GM19372 (cell line): ENCODE measurements around the gene HIGD2B.
"Not testable (repeated sequence)": the region's sequence is repeated elsewhere in the genome, so short reads cannot be mapped to it uniquely, and the experiment has no call there.

Source experiments
- ATAC-seq: cut with Tn5 transposase; IDR thresholded peaks from one replicate; pipeline ENCODE4 v1.9.1; 2021; ENCODE audit warnings: mild to moderate bottlenecking, low read depth, moderate library complexity; ENCODE audit not compliant: unreplicated experiment

HIGD2B gene

DNA sequence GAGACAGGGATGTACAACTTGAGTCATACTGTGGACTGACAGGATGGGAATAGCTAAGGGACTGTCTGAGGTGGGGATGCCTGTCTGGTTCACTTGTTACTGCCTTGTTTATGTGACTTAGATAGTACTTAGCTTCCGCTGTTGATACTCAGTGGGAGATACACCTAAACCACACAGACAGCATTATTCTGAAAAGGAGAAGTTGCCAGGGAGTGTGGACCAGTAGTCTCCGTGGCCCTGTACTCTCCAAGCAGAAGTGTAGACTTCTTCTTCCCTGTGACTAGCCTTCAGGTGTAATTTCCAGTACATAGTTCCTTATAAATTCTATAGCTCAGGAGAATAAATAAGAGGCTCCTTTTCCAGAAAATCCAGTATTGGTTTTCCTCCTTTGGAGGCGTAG is 5.1 kb downstream of the HIGD2B start:
- ATAC-seq = no peak

- no peak for ATAC-seq
Measured at GRCh38 chr15:72676838-72677237, 9.1 kb downstream of the HIGD2B start.

- ATAC-seq = no peak
Measured at GRCh38 chr15:72671525-72671924, 14.5 kb downstream of the HIGD2B start.

DNA sequence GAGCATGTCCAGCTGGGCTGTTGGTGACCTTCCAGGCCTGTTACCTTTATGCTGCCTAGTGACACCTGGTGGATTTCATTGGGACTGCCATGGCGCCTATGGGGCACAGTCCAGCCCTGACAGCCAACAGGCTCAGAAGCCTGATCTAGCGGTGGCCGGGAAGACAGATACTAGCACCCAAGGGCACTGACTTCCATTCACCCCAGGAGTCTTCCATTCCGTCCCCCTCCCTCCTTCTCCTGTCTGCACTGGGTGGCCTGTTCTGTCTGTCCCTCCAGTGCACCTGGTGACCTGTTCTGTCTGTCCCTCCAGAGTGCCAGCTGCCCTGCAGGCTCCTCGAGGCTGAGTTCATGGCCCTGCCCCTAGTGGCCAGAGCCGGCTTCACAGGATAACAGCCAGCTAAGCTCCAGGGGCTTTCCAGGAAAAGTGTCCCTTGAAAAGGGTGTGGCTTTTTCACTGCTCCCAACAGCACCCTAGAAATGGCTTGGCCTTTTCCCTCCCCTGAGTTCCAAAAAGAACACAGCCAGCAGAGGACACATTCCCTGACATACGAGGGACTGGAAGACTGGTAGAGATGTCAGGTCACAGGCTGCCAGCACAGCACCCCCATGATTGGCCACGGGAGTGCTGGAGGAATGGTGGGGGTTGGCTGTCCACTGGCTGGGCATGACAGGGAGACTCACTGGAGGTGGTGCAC is 15.2 kb downstream of the HIGD2B start:
- ATAC-seq = peak; percentile 93

- ATAC-seq = not testable (repeated sequence)
Measured at GRCh38 chr15:72669803-72670202, 16.2 kb downstream of the HIGD2B start.

DNA sequence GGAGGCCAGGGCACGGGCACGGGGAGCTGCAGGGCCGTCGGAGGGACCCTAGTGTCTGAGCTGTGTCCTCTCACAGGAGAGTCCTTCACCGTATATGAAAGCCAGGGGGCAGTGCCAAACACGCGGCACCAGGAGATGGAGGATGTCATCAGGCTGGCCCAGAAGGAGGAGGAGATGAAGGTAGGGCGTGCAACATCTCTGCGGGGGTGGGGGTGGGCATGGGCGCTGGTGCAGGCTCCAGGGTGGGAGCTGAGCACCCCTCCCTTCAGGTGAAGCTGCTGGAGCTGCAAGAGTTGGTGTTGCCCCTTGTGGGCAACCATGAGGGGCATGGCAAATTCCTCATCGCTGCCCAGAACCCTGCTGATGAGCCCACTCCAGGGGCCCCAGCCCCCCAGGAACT is 20.3 kb downstream of the HIGD2B start:
- ATAC-seq = not testable (repeated sequence)

- ATAC-seq = not testable (repeated sequence)
Measured at GRCh38 chr15:72663931-72664330, 22.1 kb downstream of the HIGD2B start.

DNA sequence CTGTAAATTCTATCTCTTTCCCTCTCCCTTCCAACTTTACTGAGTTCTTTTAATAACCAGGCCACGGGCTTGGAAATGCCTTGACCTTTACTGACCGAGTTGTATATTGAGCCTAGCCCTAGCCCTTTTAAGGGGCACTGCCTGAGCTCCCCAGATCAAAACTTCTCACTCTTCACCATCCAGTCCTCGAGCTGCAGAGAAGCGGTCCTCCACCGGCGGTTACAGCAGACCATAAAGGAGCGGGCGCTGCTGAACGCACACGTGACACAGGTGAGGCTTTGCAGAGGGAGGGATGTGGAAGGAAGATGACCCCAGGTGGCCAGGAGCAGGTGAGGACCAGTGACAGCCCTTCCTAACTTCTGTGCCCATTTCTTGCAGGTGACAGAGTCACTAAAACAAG is 24.9 kb downstream of the HIGD2B start:
- ATAC-seq = not testable (repeated sequence)

- ATAC-seq = not testable (repeated sequence)
Measured at GRCh38 chr15:72656014-72656413, 30.0 kb downstream of the HIGD2B start.

DNA sequence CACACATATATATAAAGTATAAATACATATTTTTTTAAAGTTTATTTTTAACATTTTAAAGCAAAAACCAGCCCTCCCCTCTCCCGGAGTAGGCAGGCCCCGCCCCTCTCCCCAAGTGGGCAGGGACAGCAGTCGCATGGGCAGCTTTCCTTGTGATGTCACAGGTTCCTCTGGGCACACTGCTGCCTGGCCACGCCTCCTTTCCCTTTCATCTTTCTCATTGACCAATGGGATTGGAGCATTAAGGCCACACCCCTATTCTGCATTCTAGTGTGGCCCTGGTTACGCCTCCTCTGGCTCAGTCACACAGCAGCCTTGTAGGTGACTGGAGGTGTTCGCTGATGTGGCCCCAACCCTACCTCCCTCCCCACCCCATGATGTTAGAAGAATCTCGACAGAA is 31.6 kb downstream of the HIGD2B start, which contains the start of gene GOLGA6B:
TSS of gene GOLGA6B (plus strand) at position 301 of the 400 bp plus-strand sequence. CDS start at position 342, 41 bp downstream.
- not testable (repeated sequence) for ATAC-seq

GRCh38 chr15:72648631-72649253 is 37.2 kb downstream of the HIGD2B start:
- not testable (repeated sequence) for ATAC-seq

DNA sequence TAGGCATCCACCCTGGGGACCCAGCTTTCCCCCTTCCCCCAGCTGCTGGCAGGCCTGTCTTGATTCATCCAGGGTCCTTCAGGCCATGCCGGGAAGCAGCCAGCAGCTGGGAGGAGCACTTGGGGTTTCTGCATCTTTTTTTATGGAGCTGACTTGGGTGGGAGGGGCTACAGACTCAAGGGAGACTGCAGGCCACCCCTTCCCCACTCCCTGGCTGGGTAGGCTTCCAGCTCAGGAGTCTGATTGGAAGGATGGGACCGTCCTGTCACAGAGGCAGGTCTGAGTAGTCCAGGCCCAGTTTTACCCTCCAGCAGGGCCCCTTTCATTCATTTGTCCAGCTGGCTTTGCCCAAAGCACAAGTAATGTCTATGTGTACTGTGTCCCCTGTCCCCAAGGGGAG is 43.7 kb downstream of the HIGD2B start:
- ATAC-seq = not testable (repeated sequence)

- ATAC-seq = not testable (repeated sequence)
Measured at GRCh38 chr15:72639759-72640483, 46.1 kb downstream of the HIGD2B start.

GRCh38 chr15:72636519-72637282 is 49.3 kb downstream of the HIGD2B start:
- peak; percentile 81 for ATAC-seq

DNA sequence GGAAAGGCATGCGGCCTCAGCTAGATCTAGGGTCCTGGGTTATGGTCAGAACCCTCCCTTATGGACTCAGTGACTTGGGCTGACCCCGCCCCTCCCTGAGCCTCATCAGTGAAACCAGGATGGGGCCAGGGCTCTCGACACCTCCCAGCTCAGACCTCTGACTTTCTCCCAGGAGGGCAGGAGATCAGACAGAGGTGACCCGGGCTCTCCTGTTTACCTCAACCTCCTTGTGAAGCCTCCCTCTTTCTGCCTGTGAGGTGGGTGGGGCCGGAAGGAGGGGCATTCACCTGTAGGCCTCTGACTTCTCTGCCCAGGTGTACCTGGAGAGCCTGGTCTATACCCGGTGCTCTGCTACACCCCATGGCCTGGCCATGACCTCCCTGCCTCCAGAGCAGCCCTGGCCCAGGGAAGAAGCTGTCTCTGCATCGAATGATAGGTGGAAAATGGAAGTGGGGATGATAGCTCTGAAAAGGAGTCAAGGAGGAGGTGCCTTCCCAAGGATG is 56.9 kb downstream of the HIGD2B start:
- not testable (repeated sequence) for ATAC-seq

- ATAC-seq = not testable (repeated sequence)
Measured at GRCh38 chr15:72628249-72629067, 57.5 kb downstream of the HIGD2B start.

GRCh38 chr15:72626153-72626552 is 59.8 kb downstream of the HIGD2B start:
- ATAC-seq = not testable (repeated sequence)
